Endodermal cell (in vitro differentiated cells): ENCODE data around the gene SUN1. TPM values are rescaled to one million over a fixed set of nuclear protein-coding genes. Genes with fewer than 3 reads are reported as not detected.

Source experiments
- DNase-seq: peaks from one replicate; pipeline ENCODE4 v3.0.0-alpha.2; 2017
- H3K27ac ChIP-seq: 2 replicates; pipeline ENCODE4 v1.5.1; 2013; ENCODE audit warnings: mild to moderate bottlenecking, low read depth, low read length, moderate library complexity
- H3K27me3 ChIP-seq: 2 replicates; pipeline ENCODE4 v1.6.1; 2013; ENCODE audit warnings: mild to moderate bottlenecking, low read length, moderate library complexity; ENCODE audit not compliant: insufficient read depth, control insufficient read depth, poor library complexity, severe bottlenecking
- H3K36me3 ChIP-seq: 2 replicates; pipeline ENCODE4 v1.7.0; 2013; ENCODE audit warnings: mild to moderate bottlenecking, low read length, moderate library complexity; ENCODE audit not compliant: control insufficient read depth, insufficient read depth
- H3K4me1 ChIP-seq: one replicate; pipeline ENCODE4 v1.7.0; 2013; ENCODE audit warnings: low read length; ENCODE audit not compliant: control insufficient read depth, insufficient read depth
- H3K4me3 ChIP-seq: 2 replicates; pipeline ENCODE4 v1.5.1; 2013; ENCODE audit warnings: mild to moderate bottlenecking, low read length, moderate library complexity
- H3K9ac ChIP-seq: 2 replicates; pipeline ENCODE4 v1.6.1; 2013; ENCODE audit warnings: mild to moderate bottlenecking, low read length, moderate library complexity; ENCODE audit not compliant: poor library complexity, severe bottlenecking; ENCODE audit errors: extremely low read depth
- H3K9me3 ChIP-seq: 2 replicates; pipeline ENCODE4 v1.6.1; 2013; ENCODE audit warnings: mild to moderate bottlenecking, low read length, moderate library complexity; ENCODE audit not compliant: control insufficient read depth
- H3K27ac Mint-ChIP-seq: 2 replicates; pipeline ENCODE4 v1.8.0; 2020; ENCODE audit warnings: mixed read lengths
- H3K27me3 Mint-ChIP-seq: 2 replicates; pipeline ENCODE4 v1.8.0; 2021; ENCODE audit warnings: mild to moderate bottlenecking, mixed read lengths; ENCODE audit not compliant: insufficient read depth
- H3K36me3 Mint-ChIP-seq: 2 replicates; pipeline ENCODE4 v1.8.0; 2020; ENCODE audit warnings: low read depth, mixed read lengths
- H3K4me1 Mint-ChIP-seq: 2 replicates; pipeline ENCODE4 v1.8.0; 2020; ENCODE audit warnings: mixed read lengths
- H3K4me3 Mint-ChIP-seq: 2 replicates; pipeline ENCODE4 v1.8.0; 2020; ENCODE audit warnings: mild to moderate bottlenecking, moderate library complexity, mixed read lengths
- H3K9me3 Mint-ChIP-seq: 2 replicates; pipeline ENCODE4 v1.8.0; 2020; ENCODE audit warnings: mild to moderate bottlenecking, mixed read lengths
- WGBS, 2 experiments: methylation state at CpG; one replicate each; pipeline versions ENCODE4 v1.1.5 to v1.1.7; 2013; ENCODE audit warnings: missing lambda C conversion rate in 2 of 2, mixed read lengths in 1 of 2; ENCODE audit not compliant: insufficient coverage in 1 of 2, insufficient read length in 1 of 2; 5-methylcytosine and 5-hydroxymethylcytosine counted together
- total RNA-seq, 2 donors: library from RNA; stranded (reverse); fragmentation: NEBNext Ultra II Directional in 1 of 2; extraction: Animal tissue kit (Norgen Biotek cat#: 25700) in 1 of 2; gene quantifications; 2 replicates in 1 of 2; 3 replicates in 1 of 2; pipeline ENCODE4 v1.2.1, GENCODE V29; 2021
- TF ChIP-seq, protein P1 (sequence below): fragments of 200-600 bp; sonication (generic); conservative IDR thresholded peaks from 2 replicates; pipeline ENCODE4 v1.5.0; 2021; ENCODE audit warnings: antibody characterized with exemption, mild to moderate bottlenecking

The SUN1 gene
- total RNA-seq, 2 donors from 2014 or later = 133 to 136 TPM

DNA sequence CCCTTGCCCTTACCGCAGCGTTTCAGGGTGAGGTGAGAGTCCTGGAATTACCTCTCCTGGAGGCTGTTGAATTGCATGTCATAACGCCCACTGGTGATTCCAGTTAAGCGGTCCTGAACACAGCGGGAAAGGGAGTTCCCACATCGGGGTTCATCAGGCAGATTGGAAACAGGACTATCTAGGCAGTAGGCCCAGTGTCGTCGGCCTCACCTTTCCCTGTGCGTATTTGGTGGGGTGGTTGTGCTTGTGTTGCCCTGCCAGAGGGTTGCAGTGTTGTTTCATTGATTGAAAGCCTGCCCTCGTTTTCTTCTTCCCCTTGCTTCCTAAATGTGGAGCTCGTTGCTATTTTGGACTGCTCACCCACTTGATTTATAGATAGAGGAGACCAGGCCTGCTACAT is 10.6 kb upstream of the SUN1 start:
- no peak overlapping the region for H3K4me3 Mint-ChIP-seq
- no peaks in the 10 kb centered on the region for H3K27me3 Mint-ChIP-seq

DNA sequence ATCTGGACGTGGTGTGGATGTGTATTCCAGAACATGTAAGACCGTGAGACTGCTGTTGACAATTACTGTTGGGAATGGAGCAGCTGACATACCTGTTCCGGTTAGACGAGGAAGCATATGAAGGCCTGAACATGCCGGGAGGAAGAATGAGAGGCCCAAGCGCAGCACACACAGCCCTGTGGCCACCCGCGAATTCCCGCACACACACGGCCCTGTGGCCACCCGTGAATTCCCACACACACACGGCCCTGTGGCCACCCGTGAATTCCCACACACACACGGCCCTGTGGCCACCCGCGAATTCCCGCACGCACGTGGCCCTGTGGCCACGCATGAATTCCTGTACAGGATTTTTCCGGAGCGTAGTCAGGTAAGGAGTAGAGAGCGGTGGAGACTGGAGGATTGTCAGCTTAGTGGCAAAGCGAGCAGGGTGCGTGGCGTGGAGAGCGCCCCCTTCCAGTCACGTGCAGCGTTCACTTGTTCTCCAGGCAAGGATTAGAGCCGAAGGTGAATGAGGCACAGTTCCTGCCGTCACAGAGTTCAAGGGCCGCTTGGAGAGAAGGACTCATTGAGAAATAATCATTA is 9.5 kb upstream of the SUN1 start:
- Mint-ChIP-seq H3K36me3 (peaks cover 26% of the 10 kb centered on the region), H3K9me3 (no peaks in the 10 kb centered on the region), H3K27me3 (no peaks in the 10 kb centered on the region), H3K4me1 (peaks cover 21% of the 10 kb centered on the region), H3K4me3 (no peak overlapping the region), H3K27ac (peak overlapping the region; percentile 83)
- Histone ChIP-seq H3K36me3 (peaks cover 16% of the 10 kb centered on the region), H3K27ac (no peak overlapping the region), H3K9me3 (no peaks in the 10 kb centered on the region), H3K4me1 (no peaks in the 10 kb centered on the region), H3K4me3 (no peak overlapping the region), H3K27me3 (no peaks in the 10 kb centered on the region), H3K9ac (no peak overlapping the region)
- peak; percentile 86 for DNase-seq
- TF ChIP-seq, protein P1, sequence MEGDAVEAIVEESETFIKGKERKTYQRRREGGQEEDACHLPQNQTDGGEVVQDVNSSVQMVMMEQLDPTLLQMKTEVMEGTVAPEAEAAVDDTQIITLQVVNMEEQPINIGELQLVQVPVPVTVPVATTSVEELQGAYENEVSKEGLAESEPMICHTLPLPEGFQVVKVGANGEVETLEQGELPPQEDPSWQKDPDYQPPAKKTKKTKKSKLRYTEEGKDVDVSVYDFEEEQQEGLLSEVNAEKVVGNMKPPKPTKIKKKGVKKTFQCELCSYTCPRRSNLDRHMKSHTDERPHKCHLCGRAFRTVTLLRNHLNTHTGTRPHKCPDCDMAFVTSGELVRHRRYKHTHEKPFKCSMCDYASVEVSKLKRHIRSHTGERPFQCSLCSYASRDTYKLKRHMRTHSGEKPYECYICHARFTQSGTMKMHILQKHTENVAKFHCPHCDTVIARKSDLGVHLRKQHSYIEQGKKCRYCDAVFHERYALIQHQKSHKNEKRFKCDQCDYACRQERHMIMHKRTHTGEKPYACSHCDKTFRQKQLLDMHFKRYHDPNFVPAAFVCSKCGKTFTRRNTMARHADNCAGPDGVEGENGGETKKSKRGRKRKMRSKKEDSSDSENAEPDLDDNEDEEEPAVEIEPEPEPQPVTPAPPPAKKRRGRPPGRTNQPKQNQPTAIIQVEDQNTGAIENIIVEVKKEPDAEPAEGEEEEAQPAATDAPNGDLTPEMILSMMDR = peak; percentile 76
- WGBS, 2 experiments = 82 to 87% methylated on average over 17 to 32 of the region's 32 CpGs

More for the DNA sequence above, 10.6 kb upstream of the SUN1 start:
- H3K4me3 ChIP-seq = no peak overlapping the region
- H3K36me3 ChIP-seq = peaks cover 16% of the 10 kb centered on the region
- no peak for DNase-seq
- no peak overlapping the region for H3K9ac ChIP-seq
- Mint-ChIP-seq H3K36me3 (peaks cover 24% of the 10 kb centered on the region), H3K27ac (peak overlapping the region; percentile 23), H3K4me1 (peaks cover 23% of the 10 kb centered on the region), H3K9me3 (no peaks in the 10 kb centered on the region)
- H3K4me1 ChIP-seq = no peaks in the 10 kb centered on the region
- H3K9me3 ChIP-seq = no peaks in the 10 kb centered on the region
- H3K27ac ChIP-seq = no peak overlapping the region
- WGBS, 2 experiments = 93 to 98% methylated on average over 8 to 11 of the region's 11 CpGs
- TF ChIP-seq, protein P1 = peak; percentile 11
- no peaks in the 10 kb centered on the region for H3K27me3 ChIP-seq

GRCh38 chr7:823649-824048 is 8.6 kb upstream of the SUN1 start:
- WGBS, 2 experiments = 90 to 98% methylated on average over 7 to 8 of the region's 8 CpGs
- no peak overlapping the region for H3K4me3 ChIP-seq
- no peaks in the 10 kb centered on the region for H3K4me1 ChIP-seq
- Mint-ChIP-seq H3K27ac (peak overlapping the region; percentile 72), H3K27me3 (no peaks in the 10 kb centered on the region), H3K36me3 (peaks cover 30% of the 10 kb centered on the region), H3K9me3 (no peaks in the 10 kb centered on the region), H3K4me1 (peaks cover 16% of the 10 kb centered on the region), H3K4me3 (no peak overlapping the region)
- DNase-seq = no peak
- H3K27ac ChIP-seq = no peak overlapping the region
- no peaks in the 10 kb centered on the region for H3K27me3 ChIP-seq
- no peak overlapping the region for H3K9ac ChIP-seq
- peaks cover 16% of the 10 kb centered on the region for H3K36me3 ChIP-seq
- TF ChIP-seq, protein P1 = no peak
- H3K9me3 ChIP-seq = no peaks in the 10 kb centered on the region
